Liver (tissue), 9 donors: ENCODE results near the gene SLC25A43. TPM values are rescaled to one million over a fixed set of nuclear protein-coding genes. Genes with fewer than 3 reads are reported as not detected.
A peak's percentile ranks its signal among the peaks of the same experiment; 100 is the strongest.

Source experiments
- DNase-seq: peaks from one replicate; pipeline ENCODE4 v3.0.0-alpha.2; 2017; ENCODE audit warnings: low spot score
- H3K27ac ChIP-seq, 2 donors: one replicate each; pipeline ENCODE4 v1.7.0; 2013; ENCODE audit warnings: inconsistent platforms in 2 of 2, low read length in 2 of 2, control low read depth in 1 of 2, low read depth in 1 of 2, mild to moderate bottlenecking in 1 of 2
- H3K27me3 ChIP-seq, 4 donors: one replicate each; pipeline versions ENCODE4 v1.6.1 to v1.7.0; 2013; ENCODE audit warnings: low read length in 3 of 4, inconsistent platforms in 1 of 4, mild to moderate bottlenecking in 1 of 4, moderate library complexity in 1 of 4; ENCODE audit not compliant: control insufficient read depth in 4 of 4, insufficient read depth in 4 of 4
- H3K36me3 ChIP-seq, 4 donors: one replicate each; pipeline versions ENCODE4 v1.6.1 to v1.7.0; 2013; ENCODE audit warnings: low read length in 3 of 4, mild to moderate bottlenecking in 3 of 4, low read depth in 1 of 4, moderate library complexity in 1 of 4; ENCODE audit not compliant: control insufficient read depth in 4 of 4, insufficient read depth in 3 of 4
- H3K4me1 ChIP-seq, 4 donors: one replicate each; pipeline versions ENCODE4 v1.6.1 to v1.7.0; 2013; ENCODE audit warnings: low read length in 3 of 4, mild to moderate bottlenecking in 3 of 4, moderate library complexity in 1 of 4; ENCODE audit not compliant: control insufficient read depth in 4 of 4, insufficient read depth in 4 of 4
- H3K4me3 ChIP-seq, 3 donors: one replicate each; pipeline versions ENCODE4 v1.6.1 to v1.7.0; 2013; ENCODE audit warnings: low read length in 3 of 3, control low read depth in 1 of 3, low read depth in 1 of 3, mild to moderate bottlenecking in 1 of 3
- H3K9ac ChIP-seq, 2 donors: one replicate each; pipeline ENCODE4 v1.7.0; 2013; ENCODE audit warnings: low read length in 2 of 2, mild to moderate bottlenecking in 2 of 2, moderate library complexity in 2 of 2, control low read depth in 1 of 2, low read depth in 1 of 2
- H3K9me3 ChIP-seq, 4 donors: one replicate each; pipeline versions ENCODE4 v1.6.1 to v1.7.0; 2013; ENCODE audit warnings: low read length in 3 of 4; ENCODE audit not compliant: control insufficient read depth in 4 of 4
- CTCF ChIP-seq: fragments of 150-350 bp; IDR thresholded peaks from 2 replicates; pipeline ENCODE4 v1.5.1; 2017; ENCODE audit warnings: improper control_type of control experiment, low read depth, low read length; ENCODE audit not compliant: missing input control
- EGR1 ChIP-seq, 2 donors: IDR thresholded peaks; 2 replicates each; pipeline ENCODE4 v1.6.1; 2016 to 2018; ENCODE audit warnings: antibody characterized with exemption in 2 of 2, low read depth in 2 of 2
- FOXA1 ChIP-seq: IDR thresholded peaks from 2 replicates; pipeline ENCODE4 v1.6.1; 2016; ENCODE audit warnings: antibody characterized with exemption
- GABPA ChIP-seq, 2 donors: IDR thresholded peaks in 1 of 2; conservative IDR thresholded peaks in 1 of 2; 2 replicates each; pipeline ENCODE4 v1.6.1; 2016; ENCODE audit warnings: antibody characterized with exemption in 2 of 2, mild to moderate bottlenecking in 1 of 2, moderate library complexity in 1 of 2
- HNF4A ChIP-seq, 2 donors: conservative IDR thresholded peaks; 2 replicates each; pipeline ENCODE4 v1.6.1; 2016; ENCODE audit warnings: antibody characterized with exemption in 2 of 2, mild to moderate bottlenecking in 2 of 2
- JUND ChIP-seq, 2 donors: IDR thresholded peaks; 2 replicates each; pipeline ENCODE4 v1.6.1; 2016; ENCODE audit warnings: antibody characterized with exemption in 2 of 2
- NR2F2 ChIP-seq: IDR thresholded peaks from 2 replicates; pipeline ENCODE4 v1.6.1; 2016; ENCODE audit warnings: antibody characterized with exemption
- RAD21 ChIP-seq, 2 donors: IDR thresholded peaks; 2 replicates each; pipeline ENCODE4 v1.6.1; 2016; ENCODE audit warnings: antibody characterized with exemption in 2 of 2, mild to moderate bottlenecking in 2 of 2
- REST ChIP-seq: IDR thresholded peaks from 2 replicates; pipeline ENCODE4 v1.6.1; 2016; ENCODE audit warnings: antibody characterized with exemption, mild to moderate bottlenecking
- RXRA ChIP-seq, 2 donors: IDR thresholded peaks; 2 replicates each; pipeline ENCODE4 v1.6.1; 2017 to 2018; ENCODE audit warnings: antibody characterized with exemption in 2 of 2, mild to moderate bottlenecking in 1 of 2
- YY1 ChIP-seq: IDR thresholded peaks from 2 replicates; pipeline ENCODE4 v1.6.1; 2016; ENCODE audit warnings: antibody characterized with exemption, mild to moderate bottlenecking
- ZBTB33 ChIP-seq: IDR thresholded peaks from 2 replicates; pipeline ENCODE4 v1.6.1; 2016; ENCODE audit warnings: antibody characterized with exemption
- WGBS: extraction: QIAGEN DNeasy Blood & Tissue Kit; methylation state at CpG from one replicate; pipeline ENCODE4 v1.1.7; 2013; 5-methylcytosine and 5-hydroxymethylcytosine counted together
- polyA plus RNA-seq, 2 donors: library from polyadenylated mRNA; stranded (reverse) in 1 of 2; unstranded in 1 of 2; fragments of 200-250 nt in 1 of 2; fragments of >200 nt in 1 of 2; fragmentation: Nextera tagmentation in 1 of 2; extraction: Ambion mirVana in 1 of 2; gene quantifications; one replicate each; pipeline versions ENCODE4 v1.2.1 to v1.2.3, GENCODE V29; 2013 to 2015
- total RNA-seq, 2 donors: library from RNA; depleted of rRNA; stranded (reverse); fragments of >200 nt; gene quantifications; one replicate each; pipeline ENCODE4 v1.2.3, GENCODE V29; 2014
- donor health status: healthy.
- donor health status: healthy.
- donor health status: healthy.
- donor health status: healthy.
- donor health status: healthy.

Gene SLC25A43
- total and polyA plus RNA-seq, 4 donors, result 4.5 to 10.9 (median 5.6) TPM

GRCh38 chrX:119389871-119390501 is 9.2 kb upstream of the SLC25A43 start:
- no peaks in the 10 kb centered on the region for H3K27me3 ChIP-seq
- H3K4me3 ChIP-seq, result peak overlapping the region in 2 of 3 donors; percentile 28 to 46
- 26% methylated on average over 7 of the region's 7 CpGs for WGBS
- H3K4me1 ChIP-seq, result peaks cover 2 to 15% (median 11%) of the 10 kb centered on the region in 4 donors
- H3K9ac ChIP-seq, result no peak overlapping the region
- H3K9me3 ChIP-seq, result no peaks in the 10 kb centered on the region
- H3K36me3 ChIP-seq, result no peaks in the 10 kb centered on the region
- H3K27ac ChIP-seq, result peak overlapping the region; percentile 6 to 59
- TF ChIP-seq GABPA (IDR thresholded peaks at IDR 0.05 in 1 of 2, conservative IDR thresholded peaks at IDR 0.05 in 1 of 2) (no peak), JUND (IDR thresholded peaks at IDR 0.05) (no peak), EGR1 (IDR thresholded peaks at IDR 0.05; ENCODE audit: low read depth in 2 of 2) (no peak), RXRA (IDR thresholded peaks at IDR 0.05) (peak; percentile 53 to 58), REST (no peak), NR2F2 (no peak), YY1 (peak; percentile 70), HNF4A (conservative IDR thresholded peaks at IDR 0.05) (peak in 1 of 2 donors; percentile 18), FOXA1 (no peak)
- no peak for DNase-seq

GRCh38 chrX:119391279-119391678 is 7.9 kb upstream of the SLC25A43 start:
- DNase-seq, result no peak
- TF ChIP-seq RAD21 (IDR thresholded peaks at IDR 0.05) (peak; percentile 53 to 69), JUND (IDR thresholded peaks at IDR 0.05) (no peak), CTCF (peak; percentile 24), ZBTB33 (no peak)
- no peak overlapping the region for H3K4me3 ChIP-seq
- no peaks in the 10 kb centered on the region for H3K9me3 ChIP-seq
- H3K27ac ChIP-seq, result no peak overlapping the region
- no peaks in the 10 kb centered on the region for H3K36me3 ChIP-seq
- WGBS, result 48% methylated on average over 8 of the region's 8 CpGs
- peaks cover 2 to 15% (median 11%) of the 10 kb centered on the region in 4 donors for H3K4me1 ChIP-seq
- no peak overlapping the region for H3K9ac ChIP-seq
- H3K27me3 ChIP-seq, result no peaks in the 10 kb centered on the region
